ENCODE measurements around the gene ZBTB20.

GRCh38 chr3:114886905-114887304 lies 260.2 kb downstream of the ZBTB20 start:
- no peak for TF ChIP-seq CTCF (IDR thresholded peaks at IDR 0.05; ENCODE audit: insufficient read depth, low read depth, low read length)
- TF ChIP-seq EZH2 (IDR thresholded peaks at IDR 0.05; ENCODE audit: insufficient read depth, low read length) = no peak
